ENCODE measurements around the gene TERT.

TERT gene

GRCh38 chr5:1318659-1319251 lies 23.9 kb upstream of the TERT start:
- no peak for DNase-seq (ENCODE audit: low read depth)

GRCh38 chr5:1317921-1318565 lies 23.2 kb upstream of the TERT start:
- DNase-seq (ENCODE audit: low read depth), result no peak

DNA sequence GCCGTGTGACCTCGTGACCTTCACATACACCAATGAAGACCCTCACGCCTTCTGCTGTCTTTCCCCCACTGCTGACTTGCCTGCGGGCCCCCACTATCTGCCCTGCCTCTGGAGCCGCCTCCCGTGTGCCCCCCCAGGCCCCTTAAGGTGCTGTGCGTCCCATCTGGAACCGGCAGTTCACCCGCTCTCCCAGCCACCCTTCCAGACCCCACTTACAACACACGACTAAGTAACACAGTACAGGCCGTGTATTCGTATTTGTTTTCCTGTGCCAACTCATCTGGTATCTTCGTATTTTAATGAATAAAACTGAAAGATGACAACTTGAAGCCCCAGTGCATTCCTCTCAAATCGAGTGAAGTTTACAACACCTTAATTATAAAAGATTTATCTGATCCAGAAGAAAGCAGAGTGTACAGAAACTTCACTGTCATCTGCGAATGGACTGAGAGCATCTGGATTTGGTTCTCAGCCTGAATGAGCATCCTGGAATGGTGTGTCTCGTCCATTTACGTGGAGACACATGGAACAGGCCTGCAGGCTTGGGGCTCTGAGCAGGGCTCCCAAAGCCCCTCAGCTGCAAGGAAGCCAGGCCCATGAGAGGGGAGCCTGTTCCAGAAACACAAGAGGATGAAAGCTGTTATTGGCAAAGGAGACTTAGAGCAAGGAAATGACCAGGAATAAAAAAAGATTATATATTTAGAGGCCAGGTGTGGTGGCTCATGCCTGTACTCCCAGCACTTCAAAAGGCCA lies 21.9 kb upstream of the TERT start:
- no peak for DNase-seq (ENCODE audit: low read depth)

GRCh38 chr5:1315709-1316587 lies 21.1 kb upstream of the TERT start:
- DNase-seq (ENCODE audit: low read depth), result no peak

- no peak for DNase-seq (ENCODE audit: low read depth)
Measured at GRCh38 chr5:1315018-1315708, 20.3 kb upstream of the TERT start.

DNA sequence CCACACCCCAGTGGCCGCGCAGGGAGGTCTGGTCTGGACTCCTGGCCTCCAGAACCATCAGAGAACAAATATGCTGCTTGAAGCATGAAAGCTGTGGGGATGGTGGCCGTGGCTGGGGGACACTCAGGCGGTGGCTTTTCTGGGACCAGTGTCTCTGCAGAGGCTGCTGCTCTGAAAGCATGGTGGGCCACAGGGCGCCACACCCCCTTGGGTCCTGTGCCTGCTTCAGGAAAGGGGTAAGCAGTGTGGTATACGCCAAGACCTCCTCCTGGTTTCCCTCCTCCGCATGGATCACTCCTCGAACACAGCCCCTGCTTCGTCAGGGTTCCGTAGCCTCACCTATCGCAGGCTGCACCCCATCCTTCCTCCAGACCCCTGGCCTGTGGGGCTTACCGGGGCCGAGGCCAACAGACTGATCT lies 19.7 kb upstream of the TERT start:
- no peak for DNase-seq (ENCODE audit: low read depth)

- DNase-seq (ENCODE audit: low read depth), result no peak
Measured at GRCh38 chr5:1312993-1313833, 18.3 kb upstream of the TERT start.

- no peak for DNase-seq (ENCODE audit: low read depth)
Measured at GRCh38 chr5:1312206-1312605, 17.3 kb upstream of the TERT start.

GRCh38 chr5:1311439-1312055 lies 16.7 kb upstream of the TERT start:
- no peak for DNase-seq (ENCODE audit: low read depth)

GRCh38 chr5:1310118-1310517 lies 15.2 kb upstream of the TERT start:
- no peak for DNase-seq (ENCODE audit: low read depth)

DNA sequence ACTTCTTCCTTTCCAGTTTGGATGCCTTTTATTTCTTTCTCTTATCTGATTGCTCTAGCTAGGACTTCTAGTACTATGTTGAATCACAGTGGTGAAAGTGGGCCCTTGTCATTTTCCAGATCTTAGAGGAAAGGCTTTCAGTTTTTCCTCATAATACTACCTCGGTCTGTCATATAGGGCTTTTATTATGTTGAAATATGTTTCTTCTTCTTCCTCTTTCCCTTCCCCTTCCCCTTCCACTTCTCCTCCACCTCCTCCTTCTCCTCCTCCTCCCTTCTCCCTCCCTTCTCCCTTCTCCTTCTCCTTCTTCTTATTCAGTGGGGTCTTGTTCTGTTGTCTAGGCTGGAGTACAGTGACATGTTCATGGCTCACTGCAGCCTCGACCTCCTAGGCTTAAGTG lies 9.2 kb upstream of the TERT start:
- no peak for DNase-seq (ENCODE audit: low read depth)

DNA sequence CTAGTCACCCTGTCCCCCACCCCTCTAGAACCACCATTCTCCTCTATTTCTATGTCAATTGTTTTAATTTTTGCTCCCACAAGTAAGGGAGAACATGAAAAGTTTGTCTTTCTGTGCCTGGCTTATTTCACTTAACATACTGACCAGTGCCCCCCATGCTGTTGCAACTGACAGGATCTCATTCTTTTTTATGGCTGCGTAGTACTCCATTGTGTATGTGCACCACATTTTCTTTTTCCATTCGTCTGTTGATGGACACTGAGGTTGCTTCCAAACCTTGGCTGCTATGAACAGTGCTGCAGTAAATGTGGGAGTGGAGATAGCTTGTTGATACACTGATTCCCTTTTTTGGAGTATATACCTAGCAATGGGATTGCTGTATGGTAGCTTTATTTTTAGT lies 7.4 kb upstream of the TERT start:
- no peak for DNase-seq (ENCODE audit: low read depth)

GRCh38 chr5:1300581-1301083 lies 5.8 kb upstream of the TERT start:
- no peak for DNase-seq (ENCODE audit: low read depth)

GRCh38 chr5:1299961-1300360 lies 5.1 kb upstream of the TERT start:
- DNase-seq (ENCODE audit: low read depth), result no peak

GRCh38 chr5:1299511-1299850 lies 4.6 kb upstream of the TERT start:
- DNase-seq (ENCODE audit: low read depth), result no peak

GRCh38 chr5:1298723-1299510 lies 4.0 kb upstream of the TERT start:
- DNase-seq (ENCODE audit: low read depth), result no peak

- DNase-seq (ENCODE audit: low read depth), result no peak
Measured at GRCh38 chr5:1298067-1298551, 3.2 kb upstream of the TERT start.

GRCh38 chr5:1297243-1297642 lies 2.4 kb upstream of the TERT start:
- no peak for DNase-seq (ENCODE audit: low read depth)

GRCh38 chr5:1295650-1296037 lies 776 bp upstream of the TERT start:
- DNase-seq (ENCODE audit: low read depth), result no peak

Measured in GM04504 (cell line).